Caki2 (cell line): ENCODE data around the gene DYNLT2. TPM values are rescaled to one million over a fixed set of nuclear protein-coding genes. Genes with fewer than 3 reads are reported as not detected.

Experiments
- DNase-seq: peaks from one replicate; pipeline ENCODE4 v3.0.0-alpha.2; 2015; ENCODE audit warnings: low read depth
- in situ Hi-C: cut with HindIII; loops from 2 replicates; pipeline ENCODE4 v1.10.0; 2016; ENCODE audit warnings: low sequenced_read_pairs, low pct_unique_long_range_greater_than_20kb, mixed read lengths
- total RNA-seq: library from RNA; depleted of rRNA; stranded (reverse); fragments of >200 nt; shearing (Covaris generic); gene quantifications from 2 replicates; pipeline ENCODE4 v1.2.3, GENCODE V29; 2014; ENCODE audit warnings: low replicate concordance; rRNA removed

Gene DYNLT2
- 0.54 and 0.81 TPM in 2 replicates for total RNA-seq

- in situ Hi-C loops = no loop called here
- DNase-seq = peak; percentile 94
Observed at GRCh38 chr6:169751242-169752073, at the start of gene DYNLT2, which contains the start of gene ERMARD. Gene DYNLT2 (minus strand): TSS chr6:169751572. CDS start chr6:169751458, 114 bp downstream. Gene ERMARD (plus strand): TSS chr6:169751622. CDS start chr6:169751658, 36 bp downstream.

- in situ Hi-C loops = no loop called here
- DNase-seq = peak; percentile 83
Observed at GRCh38 chr6:169800668-169801395, 49.5 kb upstream of the DYNLT2 start.

- DNase-seq = no peak
- in situ Hi-C loops = no loop called here
Observed at GRCh38 chr6:169800116-169800667, 48.8 kb upstream of the DYNLT2 start.

- in situ Hi-C loops = no loop called here
- DNase-seq = no peak
Observed at GRCh38 chr6:169799474-169799926, 48.1 kb upstream of the DYNLT2 start.

- DNase-seq = no peak
- in situ Hi-C loops = no loop called here
Observed at GRCh38 chr6:169798764-169799473, 47.5 kb upstream of the DYNLT2 start.

- DNase-seq = no peak
- in situ Hi-C loops = no loop called here
Observed at GRCh38 chr6:169795196-169795595, 43.8 kb upstream of the DYNLT2 start.

GRCh38 chr6:169794317-169795055 is 43.1 kb upstream of the DYNLT2 start:
- no peak for DNase-seq
- in situ Hi-C loops = no loop called here

- in situ Hi-C loops = no loop called here
- DNase-seq = no peak
Observed at GRCh38 chr6:169793408-169793807, 42.0 kb upstream of the DYNLT2 start.

GRCh38 chr6:169792306-169793015 is 41.1 kb upstream of the DYNLT2 start:
- in situ Hi-C loops = no loop called here
- no peak for DNase-seq

GRCh38 chr6:169791721-169792131 is 40.4 kb upstream of the DYNLT2 start:
- in situ Hi-C loops = no loop called here
- no peak for DNase-seq

GRCh38 chr6:169789944-169790927 is 38.9 kb upstream of the DYNLT2 start:
- DNase-seq = peak; percentile 78
- in situ Hi-C loops = no loop called here

- DNase-seq = no peak
- in situ Hi-C loops = no loop called here
Observed at GRCh38 chr6:169789146-169789943, 38.0 kb upstream of the DYNLT2 start.

GRCh38 chr6:169788809-169789145 is 37.4 kb upstream of the DYNLT2 start:
- in situ Hi-C loops = no loop called here

GRCh38 chr6:169787797-169788196 is 36.4 kb upstream of the DYNLT2 start:
- no peak for DNase-seq
- in situ Hi-C loops = no loop called here

More at GRCh38 chr6:169788809-169789145, 37.4 kb upstream of the DYNLT2 start:
- DNase-seq = no peak

GRCh38 chr6:169786349-169786748 is 35.0 kb upstream of the DYNLT2 start:
- no peak for DNase-seq
- in situ Hi-C loops = no loop called here
